GM18502 (cell line): Measurements from ENCODE around the gene ZNF24.

ENCODE experiments used
- ATAC-seq: cut with Tn5 transposase; IDR thresholded peaks from one replicate; pipeline ENCODE4 v1.9.1; 2021; ENCODE audit warnings: mild to moderate bottlenecking; ENCODE audit not compliant: unreplicated experiment, poor library complexity

Gene ZNF24

DNA sequence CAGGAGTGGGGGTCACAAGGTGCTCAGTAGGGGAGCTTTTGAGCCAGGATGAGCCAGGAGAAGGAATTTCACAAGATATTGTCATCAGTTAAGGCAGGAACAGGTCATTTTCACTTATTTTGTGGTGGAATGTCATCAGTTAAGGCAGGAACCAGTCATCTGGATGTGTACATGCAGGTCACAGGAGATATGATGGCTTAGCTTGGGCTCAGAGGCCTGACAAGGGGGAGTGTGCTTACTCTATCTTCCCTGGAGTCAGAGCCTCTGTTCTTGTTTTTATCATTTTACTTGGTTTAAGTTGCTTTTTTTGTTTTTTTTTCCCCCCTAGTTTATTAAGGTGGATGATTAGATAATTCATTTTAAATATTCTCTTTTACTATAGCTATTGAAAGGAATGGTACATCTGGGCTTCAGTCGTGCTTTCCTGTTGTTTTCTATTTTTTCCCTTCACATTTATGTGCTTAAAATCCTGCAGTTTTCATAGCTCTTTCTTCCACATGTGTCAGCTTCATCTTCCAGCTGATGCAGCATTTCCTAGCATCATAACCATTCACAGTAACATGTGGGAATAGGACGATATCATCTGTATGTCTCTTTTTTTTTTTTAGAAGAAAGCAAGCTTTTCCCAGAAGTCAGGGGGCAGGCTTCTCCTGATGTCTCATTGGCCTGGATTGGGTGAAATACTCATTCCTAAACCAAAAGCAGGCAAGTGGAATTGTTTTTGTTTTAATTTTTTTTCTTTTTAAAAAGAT, 17.5 kb upstream of the ZNF24 start:
- no peak for ATAC-seq

DNA sequence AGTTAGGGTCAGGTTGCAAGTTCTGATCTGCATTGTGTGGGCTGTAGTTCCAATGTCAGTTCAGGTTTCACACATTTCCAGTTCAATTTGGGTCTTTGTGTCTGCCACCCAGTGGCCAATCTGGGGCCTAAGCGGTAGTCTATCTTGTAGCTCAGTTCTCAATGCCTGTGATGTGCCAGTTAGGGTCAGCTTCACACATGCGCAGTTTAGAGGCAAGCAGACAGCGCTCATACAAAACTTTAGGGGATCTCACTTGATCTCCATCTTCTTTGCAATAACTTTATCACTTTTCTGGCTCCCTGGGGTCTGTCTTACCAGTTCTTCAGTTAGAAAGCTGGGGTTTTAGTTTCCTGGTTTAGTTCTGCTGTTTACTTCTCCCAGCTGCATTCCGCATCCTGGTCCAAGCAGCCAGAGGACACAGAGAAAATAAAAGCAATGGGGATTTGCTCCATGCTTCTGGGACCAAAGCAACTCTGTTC, 11.0 kb upstream of the ZNF24 start:
- ATAC-seq: peak; percentile 100

- ATAC-seq: no peak
These were observed 8.6 kb upstream of the ZNF24 start for GRCh38 chr18:35352778-35353177.

- no peak for ATAC-seq
These were observed 8.1 kb upstream of the ZNF24 start for GRCh38 chr18:35352283-35352682.

- ATAC-seq: no peak
These were observed 3.8 kb upstream of the ZNF24 start for GRCh38 chr18:35348001-35348400.

DNA sequence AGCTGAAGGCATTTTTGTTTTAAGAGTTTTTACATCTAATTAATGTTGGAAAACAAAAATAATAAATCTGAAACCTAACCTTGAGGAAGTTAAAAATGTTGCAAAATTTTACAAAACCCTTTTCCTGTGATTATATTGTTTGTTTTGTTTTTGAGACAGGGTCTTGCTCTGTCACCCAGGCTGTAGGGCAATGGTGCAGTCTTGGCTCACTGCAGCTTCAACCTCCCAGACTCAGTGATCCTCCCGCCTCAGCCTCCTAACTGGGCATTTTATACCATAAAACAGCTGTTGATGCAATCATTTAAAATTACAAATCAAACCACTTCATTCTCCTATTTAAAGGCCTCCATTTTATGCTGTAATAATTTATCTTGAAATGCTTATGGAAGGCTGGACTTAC, 1.7 kb upstream of the ZNF24 start:
- no peak for ATAC-seq

DNA sequence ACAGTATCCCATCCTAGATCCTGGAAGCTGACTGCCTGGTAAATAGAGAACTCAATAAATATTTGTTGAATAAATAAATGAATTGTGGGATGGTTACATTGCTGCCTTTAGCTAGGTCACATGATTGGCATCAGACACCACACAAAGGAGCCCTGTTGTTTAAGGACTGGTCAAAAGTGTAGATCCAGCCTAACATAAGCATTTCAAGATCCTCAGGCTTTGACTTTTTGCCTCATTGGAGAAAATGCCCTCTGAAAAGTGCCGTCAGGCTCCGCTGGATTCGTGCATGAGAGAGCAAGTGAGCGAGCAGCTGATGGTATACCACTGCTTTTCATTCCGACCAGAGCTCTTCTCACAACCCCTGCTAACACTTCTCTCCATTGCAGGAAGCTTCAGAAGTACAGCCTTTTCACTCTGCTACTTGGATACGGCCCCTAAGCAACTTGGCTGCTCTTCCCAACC, 1.3 kb upstream of the ZNF24 start:
- ATAC-seq: peak; percentile 39

DNA sequence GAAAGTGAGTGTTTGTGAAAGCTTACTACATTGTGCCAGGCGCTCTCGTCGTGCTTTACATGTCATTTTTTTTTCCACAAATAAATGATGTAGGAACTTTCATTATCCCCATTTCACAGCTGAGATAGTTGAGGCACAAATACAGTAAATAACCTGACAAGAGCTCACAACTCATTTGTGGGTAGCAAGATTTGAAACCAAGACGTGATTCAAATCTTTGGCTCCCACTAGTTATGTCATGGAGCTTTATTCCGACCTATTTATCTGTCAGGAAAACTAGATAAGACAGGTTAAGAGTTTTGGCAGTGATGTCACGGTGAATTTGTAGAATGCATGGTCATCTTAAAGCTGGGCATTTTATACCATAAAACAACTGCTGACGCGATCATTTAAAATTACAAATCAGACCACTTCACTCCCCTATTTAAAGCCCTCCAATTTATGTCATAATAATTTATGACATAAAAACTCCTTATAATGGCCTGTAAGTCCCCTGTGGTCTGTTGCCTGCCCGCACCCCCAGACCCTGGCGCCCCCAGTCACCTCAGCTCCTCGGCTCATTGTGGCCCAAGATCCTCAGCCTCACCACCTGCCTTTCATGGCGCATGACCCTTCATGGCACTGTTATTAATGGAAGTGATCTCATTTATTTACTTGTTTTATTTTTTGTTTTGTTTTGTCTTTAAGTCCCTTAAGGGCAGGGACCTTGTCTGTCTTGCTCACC, 678 bp upstream of the ZNF24 start:
- peak; percentile 18 for ATAC-seq

DNA sequence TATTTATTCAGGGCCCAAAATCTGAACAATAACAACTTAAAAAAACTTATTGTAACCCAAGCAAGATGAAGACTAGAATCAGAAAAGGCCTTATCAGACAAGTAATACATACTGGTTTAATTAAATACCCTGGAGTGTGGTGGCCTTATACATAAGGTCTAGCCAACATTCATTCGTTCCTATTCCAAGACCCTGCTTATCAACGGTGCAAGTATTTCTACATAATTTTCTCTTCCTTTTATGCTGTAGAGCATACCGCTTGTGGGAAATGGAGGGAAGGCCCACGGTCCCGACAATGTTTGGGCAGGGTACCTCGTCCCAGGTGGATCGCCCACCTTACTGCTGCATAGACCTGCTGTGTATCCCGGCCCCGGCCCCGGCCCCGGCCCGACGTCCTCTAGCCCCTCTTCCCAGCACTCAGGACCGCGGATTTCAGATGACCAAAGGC, 708 bp downstream of the ZNF24 start:
- ATAC-seq: no peak

- ATAC-seq: no peak
These were observed 6.9 kb downstream of the ZNF24 start for GRCh38 chr18:35337286-35337685.

- no peak for ATAC-seq
These were observed 8.4 kb downstream of the ZNF24 start for GRCh38 chr18:35335866-35336265.

DNA sequence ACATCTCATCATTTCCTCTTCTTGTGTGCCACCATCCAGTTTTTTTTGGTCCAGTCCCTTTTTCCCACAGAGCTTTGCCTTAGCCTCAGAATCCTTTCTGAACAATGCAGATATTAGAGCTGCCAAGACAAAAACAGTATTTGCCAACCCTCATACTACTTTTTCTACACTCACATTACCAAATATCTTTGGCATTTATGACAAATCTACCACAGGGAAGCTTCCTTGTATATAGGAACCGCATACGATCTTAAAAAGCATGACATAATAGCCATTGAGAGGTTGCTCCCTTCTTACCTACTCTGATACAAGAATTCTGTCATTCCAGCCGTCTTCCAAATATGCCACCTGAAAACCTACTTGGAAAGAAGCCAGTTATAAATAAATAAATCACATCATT, 9.4 kb downstream of the ZNF24 start:
- no peak for ATAC-seq

DNA sequence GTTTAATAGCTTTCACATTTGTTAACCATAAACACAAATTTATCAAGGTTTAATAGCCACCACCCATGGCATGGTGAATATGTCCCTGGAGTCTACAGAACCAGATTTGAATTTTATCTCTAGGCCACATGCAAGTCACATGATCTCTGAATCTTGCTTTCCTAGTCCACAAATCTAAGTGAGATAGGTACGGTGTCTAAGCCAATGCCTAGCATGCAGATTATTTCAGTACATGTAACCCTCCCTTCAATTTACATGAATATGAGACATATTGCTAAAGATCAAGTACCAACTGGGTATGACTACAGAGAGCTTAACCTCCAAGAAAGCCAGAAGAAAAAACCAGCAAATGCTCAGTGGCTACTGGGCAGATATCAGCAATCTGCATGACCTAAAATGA, 10.0 kb downstream of the ZNF24 start:
- ATAC-seq: no peak

DNA sequence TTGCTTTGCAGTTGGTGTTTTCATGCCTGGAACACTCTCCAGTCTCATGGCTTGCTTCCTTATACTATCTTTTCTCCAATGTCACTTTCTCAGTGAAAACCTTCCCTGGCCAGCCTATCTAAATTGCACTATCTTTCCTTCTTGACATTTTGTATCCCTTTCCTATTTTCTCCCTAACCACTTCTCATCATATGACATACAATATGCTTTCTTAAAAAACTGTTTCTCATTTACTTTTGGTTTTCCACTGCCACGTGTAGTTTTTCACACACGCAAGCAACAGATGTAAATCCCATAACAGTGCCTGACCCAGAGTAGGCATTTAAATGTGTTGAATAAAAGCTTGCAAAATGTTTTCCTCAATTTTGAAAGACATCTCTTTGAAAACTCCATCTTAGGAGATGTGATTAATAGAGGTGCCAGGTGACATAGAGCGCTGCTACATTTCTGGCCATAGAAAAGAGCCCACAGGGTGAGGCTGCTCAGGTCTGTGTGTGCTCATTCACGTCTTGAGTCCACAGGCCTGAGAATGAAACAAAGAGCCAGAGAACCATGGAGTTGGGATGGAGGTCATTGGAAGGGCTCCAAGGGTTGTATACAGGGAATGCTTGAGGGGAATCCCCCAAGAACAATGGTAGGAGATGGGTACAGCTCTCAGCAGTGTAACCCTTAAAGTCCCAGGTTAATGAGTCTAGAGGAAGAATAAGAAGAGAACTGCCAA, 12.7 kb downstream of the ZNF24 start:
- no peak for ATAC-seq

GRCh38 chr18:35328868-35329267, 15.4 kb downstream of the ZNF24 start:
- no peak for ATAC-seq

DNA sequence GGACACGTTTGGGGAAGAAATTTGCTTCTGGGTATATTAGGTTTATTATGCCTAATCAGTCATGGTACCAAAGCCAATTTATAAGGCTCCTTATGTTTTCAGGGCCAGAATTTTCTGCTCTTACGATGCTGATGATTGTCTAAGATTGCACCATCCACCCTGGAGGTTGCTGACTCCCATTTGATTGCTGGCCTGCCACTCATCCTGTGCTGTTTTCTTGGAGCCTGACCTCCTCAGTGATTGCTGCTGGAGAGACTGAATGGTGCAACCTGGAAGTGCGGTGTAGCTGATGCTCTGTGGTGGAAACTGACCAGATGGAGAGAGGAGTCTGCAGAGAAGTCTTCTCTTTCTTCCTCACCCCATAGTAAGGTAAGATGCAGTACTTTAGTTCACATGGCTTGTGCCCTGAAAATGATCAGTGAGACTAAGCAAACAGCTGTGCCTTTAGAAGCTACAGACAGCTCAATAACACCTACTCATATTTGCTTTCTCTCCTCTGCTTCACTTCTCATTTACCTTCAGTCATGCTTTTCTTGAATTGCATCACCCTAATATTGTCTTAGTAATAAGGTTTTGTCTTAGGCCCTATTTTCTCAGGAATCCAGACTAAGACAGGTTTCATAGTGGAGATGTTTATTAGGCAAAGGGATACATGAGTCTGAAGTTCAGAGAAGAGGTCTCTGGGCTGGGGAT, 17.4 kb downstream of the ZNF24 start:
- ATAC-seq: no peak

DNA sequence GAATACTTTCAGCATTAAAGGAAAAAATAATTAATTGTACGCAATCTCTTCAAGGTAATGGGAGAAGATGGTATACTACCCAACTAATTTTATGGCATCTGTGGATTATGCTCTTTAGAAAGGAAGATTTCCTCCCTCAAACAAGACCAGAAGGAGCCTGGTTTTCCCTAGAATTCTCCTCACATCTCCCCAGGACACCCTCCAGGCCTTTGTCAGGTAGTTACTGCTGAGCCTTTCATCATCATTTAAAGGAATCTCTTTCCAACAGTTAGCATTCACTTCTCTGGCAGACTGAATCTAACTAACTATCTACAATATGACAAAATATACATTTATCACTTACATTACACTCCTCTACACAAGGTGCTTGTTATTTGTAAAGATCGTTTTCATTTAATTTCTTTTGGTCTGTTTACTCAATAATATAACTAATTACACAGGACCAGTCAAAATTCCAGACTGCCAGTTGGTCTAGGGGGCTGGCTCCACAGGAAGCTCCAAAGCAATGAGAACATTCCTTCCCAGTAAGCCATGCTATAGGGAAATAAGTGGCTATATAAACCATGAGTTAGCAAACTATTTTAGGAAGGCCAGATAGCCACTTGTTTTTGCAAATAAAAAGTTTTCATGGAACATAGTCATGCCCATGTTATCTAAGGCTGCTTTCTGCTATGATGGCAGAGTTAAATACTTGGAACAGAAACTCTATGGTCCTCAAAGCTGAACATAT, 19.1 kb downstream of the ZNF24 start:
- no peak for ATAC-seq

DNA sequence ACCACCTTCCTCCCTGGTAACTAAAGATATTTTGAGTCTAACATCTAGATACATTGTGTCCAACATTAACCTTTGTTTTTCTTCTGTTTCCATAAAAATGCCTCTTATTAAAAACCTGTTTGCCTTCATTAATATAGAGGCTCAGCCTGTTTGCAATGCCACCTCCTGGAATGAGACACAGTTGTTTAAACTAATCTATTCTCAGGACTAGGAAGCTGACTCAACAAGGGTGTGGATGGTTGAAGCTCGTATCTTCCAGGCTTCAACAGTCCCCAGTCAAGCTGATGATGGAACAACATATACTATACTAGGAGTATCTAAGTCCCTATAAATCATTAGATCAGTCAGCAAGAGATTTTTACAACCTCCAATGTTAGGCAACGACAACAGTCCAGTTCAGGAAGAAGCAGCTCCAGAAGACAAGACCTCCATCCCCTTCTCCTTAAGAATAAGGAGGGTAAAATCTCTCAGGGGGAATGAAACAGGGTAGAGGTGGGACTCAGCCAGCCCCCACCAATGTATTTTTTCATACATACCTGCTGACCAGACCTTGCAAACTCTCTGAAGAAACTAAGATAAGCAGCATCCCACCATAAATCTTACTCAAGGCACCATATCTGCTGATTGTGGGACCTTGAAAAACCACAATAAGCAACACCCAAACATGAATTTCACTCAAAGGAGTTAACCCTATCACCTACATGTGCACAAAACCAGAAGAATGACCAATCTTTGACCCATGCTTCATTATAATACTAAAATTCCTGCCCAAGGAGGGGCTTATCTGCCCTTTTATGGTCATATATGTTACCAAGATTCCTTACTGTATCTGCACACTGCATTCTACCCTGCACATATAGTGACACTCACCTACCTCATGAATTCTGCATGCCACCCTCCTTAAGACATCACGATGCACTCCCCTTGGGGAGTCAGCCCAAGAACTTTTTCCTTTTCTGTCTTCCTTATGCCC, 21.4 kb downstream of the ZNF24 start:
- ATAC-seq: no peak

DNA sequence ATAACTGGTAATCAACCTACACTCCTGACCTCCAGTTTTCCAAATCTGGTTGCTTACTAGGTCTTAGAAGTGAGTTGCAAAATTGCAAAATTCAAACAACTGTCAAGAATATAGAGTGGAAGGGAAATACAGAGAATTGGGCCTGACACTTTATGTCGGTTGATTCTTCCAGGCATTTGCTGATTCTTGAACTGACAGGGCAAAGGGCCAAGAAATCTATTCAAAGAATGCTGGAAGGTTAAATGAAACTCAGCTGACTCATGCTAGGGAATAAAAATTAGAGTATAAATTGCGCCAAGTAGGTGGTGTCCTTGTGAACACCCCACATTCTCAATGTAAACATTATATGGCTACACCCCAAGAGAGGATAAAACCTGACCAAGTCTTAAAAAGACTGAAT, 32.7 kb downstream of the ZNF24 start:
- ATAC-seq: no peak
